Stimulated activated CD4-positive, alpha-beta T cell treated with anti-CD3 and anti-CD28 coated beads, TNF-alpha, amount 100 ng/mL, for 4 hours (primary cell): ENCODE data around the gene CSMD2.

ENCODE experiments used
- DNase-seq, 3 experiments: peaks; one replicate each; pipeline ENCODE4 v3.0.0-alpha.2; 2020; ENCODE audit warnings: low read depth in 3 of 3

CSMD2 gene

GRCh38 chr1:33854091-33854490 lies 310.9 kb downstream of the CSMD2 start:
- DNase-seq, result no peak

GRCh38 chr1:33853431-33853830 lies 311.6 kb downstream of the CSMD2 start:
- no peak for DNase-seq

DNA sequence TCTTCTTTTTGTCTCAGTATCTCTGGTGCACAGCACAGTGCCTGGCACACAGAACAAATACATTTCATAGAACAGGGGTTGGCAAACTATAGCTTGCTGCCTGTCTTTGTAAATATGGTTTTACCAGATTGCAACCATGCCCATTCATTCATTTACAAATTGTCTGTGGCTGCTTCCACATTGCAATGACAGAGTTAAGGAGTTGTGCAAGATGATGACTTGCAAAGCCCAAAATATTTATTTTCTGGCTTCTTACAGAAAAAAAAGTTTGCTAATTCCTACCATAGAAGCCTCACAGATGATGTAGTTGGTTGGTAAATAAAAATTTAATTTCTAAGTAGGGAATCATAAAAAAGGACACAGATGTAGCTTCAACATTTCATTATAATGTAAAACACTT lies 312.3 kb downstream of the CSMD2 start:
- no peak for DNase-seq

DNA sequence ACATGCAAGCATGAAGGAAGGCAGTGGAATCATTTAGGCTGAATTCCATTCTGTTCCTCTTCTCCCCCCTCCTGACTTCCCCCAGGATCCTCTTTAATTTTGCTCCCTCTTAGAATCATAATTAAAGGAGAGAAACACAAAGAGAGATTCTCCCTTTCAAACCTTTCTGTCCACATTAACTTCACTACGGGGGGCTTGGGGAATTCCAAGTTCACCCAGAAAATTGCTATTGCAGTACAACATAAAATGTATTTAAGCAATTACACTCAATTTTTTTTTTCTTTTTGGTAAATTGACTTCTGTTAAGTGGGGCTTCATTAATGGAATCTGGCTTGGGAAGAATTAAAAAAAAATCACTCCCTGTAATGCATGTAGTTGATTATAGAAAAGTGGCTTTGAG lies 314.5 kb downstream of the CSMD2 start:
- DNase-seq, result no peak

DNA sequence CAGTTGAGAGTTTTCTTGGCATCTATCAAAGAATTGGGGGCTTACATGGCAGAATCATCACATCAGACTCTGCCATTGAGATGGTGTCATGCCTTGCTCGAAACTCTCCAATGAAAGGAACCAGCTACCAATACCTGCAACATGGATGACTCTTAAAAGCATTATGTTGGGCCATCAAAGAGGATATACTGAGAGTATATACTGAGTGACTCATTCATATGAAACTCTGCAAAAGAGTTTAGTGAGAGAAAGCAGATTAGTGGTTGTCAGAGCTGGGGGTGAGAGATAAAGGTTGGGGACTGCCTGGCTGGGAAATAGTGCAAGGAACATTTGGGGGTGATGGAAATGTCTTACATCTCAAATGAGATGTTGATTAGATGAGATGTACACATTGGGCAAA lies 315.8 kb downstream of the CSMD2 start:
- no peak for DNase-seq

DNA sequence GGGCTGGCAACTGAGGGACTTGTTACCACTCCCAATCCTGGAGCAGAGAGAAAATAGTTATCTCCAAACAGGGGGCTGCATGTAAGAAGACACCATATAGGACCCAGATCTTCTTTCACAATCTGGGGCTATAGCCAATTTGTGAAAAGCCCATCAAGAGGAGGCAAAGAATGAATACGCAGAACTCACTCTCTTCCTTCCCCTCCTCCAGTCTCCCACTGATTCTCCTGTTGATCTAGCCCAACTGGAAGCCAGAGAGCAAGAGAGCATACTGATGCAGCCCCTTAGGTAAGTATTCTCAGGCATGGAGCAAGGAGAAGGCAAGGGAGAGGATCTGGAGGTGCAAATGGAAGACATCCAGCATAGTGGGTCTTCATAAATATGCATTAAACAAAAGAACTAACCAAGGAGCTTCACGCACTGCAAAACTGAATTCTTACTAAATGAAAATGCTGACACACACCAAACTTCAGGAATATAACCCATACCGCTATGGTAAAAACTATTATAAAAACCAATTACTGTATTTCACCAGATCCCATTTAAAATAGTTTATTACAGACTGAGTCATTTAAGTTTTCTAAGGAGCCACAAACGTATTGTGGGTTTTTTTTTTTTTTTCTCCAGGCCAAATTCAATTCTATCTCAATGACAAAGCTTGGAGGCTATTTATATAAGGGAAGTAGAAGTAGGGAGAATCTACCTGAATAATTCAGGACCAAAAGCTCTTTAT lies 316.7 kb downstream of the CSMD2 start:
- no peak for DNase-seq

DNA sequence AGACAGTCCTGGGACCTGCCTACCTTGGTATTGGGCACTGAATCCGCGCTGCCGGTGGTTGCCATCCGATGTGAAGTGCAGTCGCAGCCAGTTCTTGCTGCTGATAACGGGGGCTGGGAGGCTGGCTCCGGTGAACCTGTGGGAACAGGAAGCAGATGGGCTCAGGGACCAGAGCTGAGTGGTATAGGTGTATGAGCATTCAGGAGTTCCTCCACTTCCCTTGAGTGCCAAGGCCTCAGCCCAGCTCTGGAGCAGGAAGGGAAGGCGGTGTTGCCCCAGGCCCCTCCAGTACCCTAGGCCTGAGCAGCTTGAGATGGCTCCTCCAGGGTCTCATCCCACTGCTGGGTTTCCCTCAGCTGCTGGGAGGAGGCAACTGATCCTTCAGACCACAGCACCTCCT lies 318.2 kb downstream of the CSMD2 start:
- DNase-seq, result no peak

DNA sequence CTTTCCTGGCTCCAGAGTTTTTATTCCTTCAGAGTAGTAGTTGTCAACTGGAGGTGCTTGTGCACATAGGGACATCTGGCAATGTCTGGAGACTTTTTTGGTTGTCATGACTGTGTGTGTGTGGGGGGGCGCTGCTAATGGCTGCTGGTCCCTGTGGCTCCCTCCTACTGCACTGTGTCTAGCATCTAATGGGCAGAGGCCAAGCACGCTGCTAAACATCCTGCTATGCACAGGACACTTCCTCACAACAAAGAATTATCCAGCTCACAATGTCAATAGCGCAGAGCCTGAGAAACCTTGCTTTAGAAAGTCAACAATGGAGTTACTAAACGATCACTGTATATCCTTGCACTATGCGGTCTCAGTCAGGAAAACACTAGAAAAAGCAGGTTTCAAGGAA lies 320.9 kb downstream of the CSMD2 start:
- no peak for DNase-seq

DNA sequence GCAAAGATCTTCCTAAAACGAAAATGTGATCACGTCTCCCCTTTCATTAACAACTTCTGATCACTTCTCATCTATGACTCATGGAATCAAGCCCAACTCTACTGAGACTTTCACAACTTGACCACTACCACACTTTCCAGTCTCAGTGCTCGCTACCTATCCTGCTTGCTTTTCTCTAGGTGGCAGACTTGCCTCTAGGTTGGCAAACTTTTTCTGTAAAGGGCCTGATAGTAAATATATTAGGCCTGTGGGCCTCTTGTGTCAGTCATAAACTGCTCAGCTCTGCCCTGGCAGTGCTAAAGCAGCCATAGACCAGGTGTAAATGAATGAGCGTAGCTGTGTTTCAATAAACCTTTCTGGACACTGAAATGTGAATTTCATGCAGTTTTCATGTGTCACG lies 322.7 kb downstream of the CSMD2 start:
- no peak for DNase-seq

DNA sequence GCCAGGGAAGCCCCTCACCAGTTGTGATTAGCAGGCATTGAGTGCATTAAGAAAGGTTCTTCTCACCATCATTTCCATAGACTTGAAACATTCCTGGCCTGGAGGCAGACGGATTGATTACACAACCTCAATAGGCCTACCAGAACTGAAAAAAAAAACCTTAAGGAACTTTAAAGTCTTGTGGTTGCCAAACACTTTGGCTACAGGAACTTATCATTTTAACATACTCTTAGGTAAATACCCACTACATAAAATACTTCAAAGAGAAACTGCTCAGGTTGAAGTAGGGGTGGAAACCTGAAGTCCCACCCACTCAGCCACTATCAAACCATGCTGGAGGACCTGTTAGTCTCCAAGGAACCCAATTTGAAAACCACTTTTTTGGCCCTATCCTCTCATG lies 323.5 kb downstream of the CSMD2 start:
- DNase-seq, result no peak

DNA sequence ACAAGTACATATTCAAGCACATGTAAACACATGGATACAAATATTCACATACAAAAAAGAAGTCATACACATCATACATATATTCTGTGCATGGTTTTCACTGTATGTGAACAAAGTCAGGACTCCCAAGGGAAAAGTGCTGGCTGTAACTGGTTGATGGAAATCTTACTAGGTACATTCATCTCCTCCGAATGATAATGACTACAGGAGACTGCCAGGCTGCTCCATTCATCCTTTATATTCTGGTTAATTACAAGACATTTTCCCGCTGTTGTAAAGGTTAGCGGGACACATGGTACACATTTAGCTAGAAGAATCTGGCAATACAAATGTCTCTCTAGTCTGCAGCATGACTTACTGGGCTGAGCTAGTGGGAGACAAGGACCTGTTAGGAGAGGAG lies 327.4 kb downstream of the CSMD2 start:
- no peak for DNase-seq

DNA sequence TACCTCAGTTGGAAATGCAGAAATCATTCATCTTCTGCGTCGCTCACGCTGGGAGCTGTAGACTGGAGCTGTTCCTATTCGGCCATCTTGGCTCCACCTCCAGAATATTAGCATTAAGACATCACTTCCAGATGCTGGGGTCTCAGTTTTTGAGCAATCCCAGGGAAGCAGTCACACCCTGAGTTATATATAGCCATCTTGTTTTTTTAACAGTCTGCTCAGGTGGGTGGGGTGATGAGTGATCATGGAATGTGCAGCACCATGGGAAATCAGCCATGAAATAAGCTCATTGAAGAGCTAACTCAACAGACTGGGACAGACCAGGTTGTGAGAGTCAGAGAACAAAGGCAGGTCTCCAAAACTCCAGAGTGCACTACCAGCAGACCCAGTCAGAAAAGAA lies 328.1 kb downstream of the CSMD2 start:
- DNase-seq, result no peak

- no peak for DNase-seq
These were observed 336.4 kb downstream of the CSMD2 start for GRCh38 chr1:33828654-33829053.

DNA sequence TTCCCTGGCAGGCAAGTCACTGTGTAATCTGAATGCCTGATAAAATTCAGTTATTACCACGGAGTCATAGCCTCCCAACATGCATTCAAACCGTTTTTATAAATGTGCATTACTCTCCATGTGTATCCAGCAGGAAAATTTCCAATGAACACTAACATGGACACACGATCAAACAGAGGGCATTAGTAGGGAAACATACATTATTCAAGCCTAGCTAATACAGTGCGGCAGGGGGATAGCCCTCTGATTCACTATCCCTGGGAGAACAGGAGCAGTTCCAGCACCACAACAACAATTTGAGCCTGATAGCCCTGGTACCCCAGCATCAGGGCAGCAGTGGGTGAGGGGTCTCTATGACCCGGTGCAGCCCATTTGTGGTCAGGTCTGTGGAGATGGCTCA lies 337.0 kb downstream of the CSMD2 start:
- no peak for DNase-seq

GRCh38 chr1:33826711-33827110 lies 338.3 kb downstream of the CSMD2 start:
- DNase-seq, result no peak

- no peak for DNase-seq
These were observed 338.7 kb downstream of the CSMD2 start for GRCh38 chr1:33826311-33826710.

- DNase-seq, result no peak
These were observed 339.5 kb downstream of the CSMD2 start for GRCh38 chr1:33825506-33825905.

DNA sequence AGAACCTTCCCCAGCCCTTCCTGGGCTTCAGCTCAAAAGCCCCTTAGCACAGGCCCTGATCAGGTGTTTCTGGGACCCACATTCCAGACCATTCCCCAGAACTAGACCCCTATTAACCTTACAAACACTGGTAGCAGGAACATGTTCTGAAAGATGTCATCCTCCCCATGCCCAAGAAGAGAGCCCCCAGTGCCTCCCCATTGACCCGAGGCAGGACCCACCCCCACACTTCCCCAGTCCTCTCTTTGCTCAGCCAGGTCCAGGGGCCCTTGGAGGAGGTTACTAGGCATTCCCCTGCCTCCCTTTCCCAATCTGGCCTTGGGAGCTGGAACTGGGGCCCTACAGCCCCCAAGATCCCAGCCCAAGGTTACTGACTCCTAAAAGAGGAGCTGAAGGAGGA lies 340.1 kb downstream of the CSMD2 start:
- DNase-seq, result no peak

DNA sequence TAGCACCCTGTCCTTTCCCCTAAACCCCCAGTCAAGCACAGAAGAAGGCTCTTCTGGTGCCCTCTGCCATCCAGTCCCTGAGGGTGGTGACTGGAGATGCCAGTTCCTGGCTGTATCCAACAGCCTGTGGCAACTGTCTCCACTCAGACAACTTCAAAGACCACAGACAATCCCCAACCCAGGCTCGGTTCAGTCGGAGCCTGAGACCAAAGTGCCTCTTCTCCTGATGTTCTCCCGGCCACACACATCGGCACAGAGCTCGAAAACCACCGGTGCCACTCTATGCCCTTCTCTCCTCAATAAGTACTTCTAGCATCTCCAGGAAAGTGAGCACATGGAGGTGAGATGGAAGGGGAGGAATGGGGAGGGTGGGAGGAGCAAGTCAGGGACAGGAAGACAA lies 340.7 kb downstream of the CSMD2 start:
- no peak for DNase-seq

DNA sequence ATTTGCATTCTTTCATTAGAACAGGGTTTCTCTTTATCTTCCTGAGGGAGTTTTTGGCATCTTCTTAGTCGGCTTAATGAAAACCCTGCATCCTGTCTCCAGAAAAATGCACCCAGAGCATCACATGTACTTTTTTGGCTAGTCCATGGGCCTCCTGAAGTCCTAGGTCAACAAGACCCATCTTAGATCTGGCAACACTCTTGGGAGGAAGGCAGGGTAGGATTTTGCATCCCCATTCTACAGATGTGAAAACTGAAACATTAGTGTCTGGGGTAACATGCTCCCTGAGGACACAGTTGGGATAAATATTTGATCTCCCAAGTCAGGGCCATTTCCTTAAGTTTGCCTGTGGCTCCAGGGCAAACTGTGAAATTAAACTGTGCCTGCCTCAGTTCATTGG lies 341.2 kb downstream of the CSMD2 start:
- DNase-seq, result no peak

- DNase-seq, result no peak
These were observed 341.6 kb downstream of the CSMD2 start for GRCh38 chr1:33823401-33823800.

- DNase-seq, result no peak
These were observed 342.6 kb downstream of the CSMD2 start for GRCh38 chr1:33822396-33822795.

GRCh38 chr1:33821291-33821690 lies 343.7 kb downstream of the CSMD2 start:
- no peak for DNase-seq

GRCh38 chr1:33820804-33821203 lies 344.2 kb downstream of the CSMD2 start:
- DNase-seq, result no peak
